ENCODE results near the gene CENPW.

The CENPW gene

DNA sequence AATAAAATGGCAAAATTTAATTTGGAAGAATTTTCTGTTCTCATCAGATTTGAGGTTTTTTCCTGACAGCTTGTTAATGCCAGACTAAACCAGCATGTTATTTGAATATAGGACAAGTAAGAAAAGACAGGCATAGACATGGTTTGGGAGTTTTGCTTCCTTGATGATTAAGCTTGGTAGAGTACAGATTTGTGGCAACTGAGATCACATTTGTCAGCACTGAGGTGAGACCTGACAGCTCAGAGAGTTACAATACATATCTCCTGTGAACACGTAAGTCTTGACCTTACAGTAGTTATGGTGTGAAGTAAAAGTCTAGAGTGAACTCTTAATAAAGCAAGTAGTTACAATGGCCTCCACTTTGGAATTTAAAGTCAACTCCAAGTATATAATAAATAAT lies 34.5 kb downstream of the CENPW start:
- no peak for DNase-seq

DNA sequence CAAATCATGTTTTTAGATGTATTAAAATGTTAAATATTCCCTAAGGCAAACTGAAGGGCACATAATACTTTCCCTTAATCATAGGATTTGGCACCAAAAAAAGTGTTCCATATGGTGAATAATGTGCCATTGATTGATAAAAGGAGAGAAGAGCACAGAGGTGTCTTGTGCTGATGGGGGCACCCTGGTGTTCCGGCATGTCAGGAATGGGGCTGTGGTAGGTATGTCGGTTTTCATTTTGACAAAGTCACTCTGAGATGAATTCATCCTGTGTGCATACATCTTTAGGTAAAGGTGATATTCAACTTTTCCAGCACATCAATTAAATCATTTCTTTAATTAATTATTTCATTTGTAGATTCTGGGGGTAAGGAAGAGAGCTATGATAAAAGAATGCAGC lies 36.8 kb downstream of the CENPW start:
- no peak for DNase-seq

DNA sequence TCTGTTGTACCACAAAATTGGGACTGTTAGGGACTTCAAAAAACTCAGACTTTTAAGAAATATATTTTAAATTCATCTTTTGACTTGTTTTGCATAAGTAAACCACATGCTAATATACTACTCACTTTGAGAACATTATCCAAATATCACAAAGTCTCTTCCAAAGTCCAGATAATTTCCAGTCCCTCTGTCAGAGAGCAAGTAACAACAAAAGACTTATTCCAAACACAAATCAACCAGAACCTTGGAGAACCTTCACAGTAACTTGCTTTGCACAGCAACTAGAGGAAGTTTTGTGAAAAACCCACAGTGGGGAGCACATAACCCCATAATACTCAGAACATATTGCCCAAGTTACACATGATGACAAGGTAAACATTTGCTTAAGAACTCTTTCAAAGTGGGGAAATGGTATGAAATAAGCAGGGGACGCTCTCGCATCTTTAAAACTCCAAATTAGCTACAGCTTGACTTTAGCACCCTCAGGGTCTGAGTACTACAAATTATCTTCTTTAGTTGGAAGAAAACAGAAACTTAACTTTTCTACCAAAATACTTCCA lies 37.8 kb downstream of the CENPW start:
- DNase-seq = no peak

DNA sequence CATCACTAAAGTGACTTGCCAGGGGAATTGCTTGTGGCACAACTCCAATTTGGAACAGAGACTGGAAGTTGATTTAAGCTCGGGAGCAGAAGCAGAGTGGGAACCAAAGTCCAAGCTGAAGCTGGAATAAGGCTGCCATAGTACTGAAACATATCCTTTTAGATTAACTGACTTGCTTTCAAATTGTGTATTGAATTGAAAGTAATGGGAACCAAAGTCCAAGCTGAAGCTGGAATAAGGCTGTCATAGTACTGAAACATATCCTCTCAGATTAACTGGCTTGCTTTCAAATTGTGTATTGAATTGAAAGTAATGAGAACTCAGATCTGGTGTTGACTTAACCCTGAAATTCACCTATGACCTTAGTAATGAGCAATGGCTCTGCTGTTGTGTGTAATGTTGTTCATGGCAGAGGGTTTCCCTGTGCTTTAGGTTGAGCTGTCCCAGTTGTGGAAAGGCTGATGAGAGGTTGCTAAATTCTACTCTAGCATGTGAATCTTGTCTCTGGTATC lies 40.2 kb downstream of the CENPW start:
- no peak for DNase-seq

DNA sequence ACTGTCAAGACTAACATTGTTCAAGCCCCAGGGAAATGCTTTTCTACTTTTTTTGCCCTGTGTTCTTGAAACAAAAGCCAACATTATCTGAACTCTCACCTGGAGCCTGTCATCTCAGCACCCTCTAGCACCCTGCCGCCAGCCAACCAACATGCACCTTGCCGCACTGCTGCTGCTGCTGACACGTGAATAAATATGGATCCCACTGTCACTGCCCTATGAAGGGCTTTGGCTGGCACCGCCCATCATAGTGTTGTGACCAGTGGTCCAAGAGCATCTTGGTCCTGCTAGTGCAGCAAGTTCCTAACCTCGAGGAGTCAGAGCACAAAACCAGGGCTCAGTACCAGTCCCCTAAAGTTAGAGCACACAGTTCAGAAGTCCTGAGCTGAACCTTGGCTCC lies 41.6 kb downstream of the CENPW start:
- DNase-seq = no peak

DNA sequence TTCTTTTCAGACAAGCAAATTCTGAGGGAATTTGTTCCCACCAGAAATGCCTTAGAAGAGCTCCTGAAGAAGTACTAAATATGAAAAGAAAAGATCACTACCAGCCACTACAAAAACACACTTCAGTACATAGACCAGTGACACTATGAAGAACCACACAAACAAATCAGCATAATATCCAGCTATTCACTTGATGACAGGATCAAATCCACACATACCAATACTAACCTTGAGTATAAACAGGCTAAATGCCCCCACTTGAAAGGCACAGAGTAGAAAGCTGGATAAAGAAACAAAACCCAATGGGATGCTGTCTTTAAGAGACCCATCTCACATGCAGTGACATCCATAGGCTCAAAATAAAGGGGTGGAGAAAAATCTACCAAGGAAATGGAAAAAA lies 43.3 kb downstream of the CENPW start:
- no peak for DNase-seq

DNA sequence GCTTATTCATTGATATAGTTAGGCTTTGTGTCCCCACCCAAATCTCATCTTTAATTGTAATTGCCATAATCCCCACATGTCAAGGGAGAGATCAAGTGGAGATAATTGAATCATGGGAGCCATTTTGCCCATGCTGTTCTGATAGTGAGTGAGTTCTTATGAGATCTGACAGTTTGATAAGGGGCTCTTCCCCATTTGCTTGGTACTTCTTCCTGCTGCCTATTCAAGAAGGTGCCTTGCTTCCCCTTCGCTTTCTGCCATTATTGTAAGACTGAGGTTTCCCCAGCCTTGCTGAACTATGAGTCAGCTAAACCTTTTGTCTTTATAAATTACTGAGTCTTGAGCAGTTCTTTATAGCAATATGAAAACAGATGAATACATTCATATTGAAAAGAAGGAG lies 45.6 kb downstream of the CENPW start:
- no peak for DNase-seq

DNA sequence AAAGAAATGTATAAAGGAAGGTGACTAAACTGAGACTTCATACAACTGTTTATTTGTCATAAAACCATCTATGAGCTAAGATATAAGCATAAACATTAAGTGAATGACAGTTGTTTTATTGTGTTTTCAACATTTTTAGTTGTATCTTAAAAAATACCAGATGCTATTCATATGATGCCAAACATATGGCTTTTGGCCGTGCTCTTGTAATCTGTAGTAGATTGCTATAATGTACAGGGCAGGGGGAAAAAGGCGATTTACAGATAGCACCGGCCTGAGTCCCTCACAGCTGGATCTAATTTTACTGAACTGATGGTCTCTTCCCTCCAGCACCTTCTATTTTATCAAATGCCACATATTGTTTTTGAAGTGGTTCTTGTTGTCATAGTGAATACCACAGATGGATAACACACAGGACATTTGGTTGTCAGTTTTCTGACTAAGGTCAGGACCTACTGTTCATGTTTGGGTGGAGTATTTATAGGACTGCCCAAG lies 48.2 kb downstream of the CENPW start:
- no peak for DNase-seq

DNA sequence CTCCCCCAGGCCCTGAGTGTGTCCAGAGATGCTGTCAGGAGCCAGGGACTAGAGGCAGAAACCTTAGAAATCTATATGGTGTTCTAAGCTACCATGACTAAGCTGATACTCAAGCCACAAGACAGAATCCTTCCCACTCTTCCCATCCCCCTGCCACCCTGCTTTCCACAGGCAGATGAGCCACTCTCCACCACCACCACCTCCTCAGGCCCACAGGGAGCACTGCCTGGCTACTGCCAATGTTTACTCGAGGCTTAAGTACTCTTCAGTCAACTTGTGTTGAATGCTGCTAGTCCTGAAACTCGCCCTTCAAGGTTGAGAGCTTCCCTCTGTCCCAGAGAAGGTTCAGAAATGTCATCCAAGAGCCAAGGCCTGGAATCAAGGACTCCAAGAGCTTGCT lies 56.2 kb downstream of the CENPW start:
- no peak for DNase-seq
